ENCODE data around the gene RNF217.

Gene RNF217

DNA sequence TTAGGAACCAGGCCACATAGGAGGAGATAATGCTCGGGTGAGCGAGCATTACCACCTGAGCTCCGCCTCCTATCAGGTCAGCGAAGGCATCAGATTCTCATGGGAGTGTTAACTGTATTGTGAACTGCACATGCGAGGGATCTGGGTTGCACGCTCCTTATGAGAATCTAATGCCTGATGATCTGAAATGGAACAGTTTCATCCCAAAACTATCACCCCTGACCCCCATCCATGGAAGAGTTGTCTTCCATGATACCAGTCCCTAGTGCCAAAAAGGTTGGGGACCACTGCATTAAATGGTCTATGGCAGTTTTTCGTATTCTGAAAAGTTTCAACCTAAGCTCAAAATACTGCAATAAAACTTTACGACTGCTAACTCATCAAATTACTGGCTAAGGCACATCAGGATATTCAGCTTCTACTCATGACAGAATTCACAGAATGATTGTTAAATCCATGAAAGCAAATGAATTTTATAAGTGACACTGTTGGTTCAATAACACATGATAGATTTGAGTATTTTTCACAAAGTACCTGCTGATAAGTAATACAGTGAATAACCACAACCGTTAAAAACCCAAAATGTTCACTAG, 25.9 kb downstream of the RNF217 start:
- DNase-seq (ENCODE audit: low read depth in 1 of 2, low spot score in 1 of 2), result no peak

DNA sequence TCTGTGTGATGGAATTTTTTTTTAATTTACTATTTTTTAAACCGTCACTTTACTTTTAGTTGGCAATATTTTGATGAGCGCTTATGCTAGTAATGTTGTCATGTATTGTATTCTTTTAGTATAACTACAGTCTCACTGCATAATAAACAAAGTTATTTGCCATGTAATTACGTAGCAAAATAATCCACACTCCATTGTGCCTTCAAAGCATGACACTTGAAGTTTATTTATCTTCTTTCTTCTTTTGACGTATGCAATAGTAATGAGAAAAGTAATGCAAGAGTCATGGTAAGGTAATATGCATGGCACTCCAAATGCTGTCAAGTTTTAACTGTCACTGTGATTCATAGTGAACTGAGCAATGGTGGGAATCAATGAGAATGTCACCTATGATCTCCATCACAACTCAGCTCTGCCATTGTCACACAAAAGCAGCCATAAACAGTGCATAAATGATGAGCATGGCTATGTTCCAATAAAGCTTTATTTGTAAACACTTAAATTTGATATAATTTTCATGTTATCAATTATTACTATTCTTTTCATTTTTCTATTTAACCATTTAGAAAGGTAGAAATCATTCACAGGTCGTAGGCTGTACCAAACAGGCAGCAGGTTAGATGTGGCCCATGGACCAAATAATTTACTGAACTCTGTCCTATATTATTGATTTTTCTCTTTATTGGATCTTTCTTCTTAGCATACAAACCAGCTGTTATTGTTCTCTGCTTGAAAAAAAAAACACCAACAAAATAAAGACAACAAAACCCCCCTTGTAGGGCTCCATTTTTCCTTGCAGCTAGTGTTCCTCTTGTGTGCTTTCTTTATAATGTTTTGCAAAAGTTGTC, 27.1 kb downstream of the RNF217 start:
- DNase-seq (ENCODE audit: low read depth in 1 of 2, low spot score in 1 of 2), result no peak

DNA sequence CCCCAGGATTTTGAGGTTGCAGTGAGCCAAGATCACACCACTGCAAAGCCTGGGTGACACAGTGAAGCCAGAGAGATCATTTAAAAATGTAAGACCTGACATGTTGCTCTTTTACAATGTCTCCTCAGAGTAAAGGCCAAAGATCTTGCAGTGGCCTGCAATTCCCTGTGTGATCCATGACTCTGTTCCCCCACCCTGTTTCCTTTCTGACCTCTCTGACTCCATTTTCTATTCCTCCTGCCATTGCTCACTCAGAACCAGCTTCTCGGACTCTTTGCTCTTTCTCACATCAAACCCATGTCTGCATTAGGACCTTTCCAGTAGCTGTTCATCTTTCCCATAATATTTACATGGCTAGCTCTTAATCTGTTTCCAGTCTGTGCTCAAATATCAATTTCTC, 28.8 kb downstream of the RNF217 start:
- DNase-seq (ENCODE audit: low read depth in 1 of 2, low spot score in 1 of 2), result no peak

DNA sequence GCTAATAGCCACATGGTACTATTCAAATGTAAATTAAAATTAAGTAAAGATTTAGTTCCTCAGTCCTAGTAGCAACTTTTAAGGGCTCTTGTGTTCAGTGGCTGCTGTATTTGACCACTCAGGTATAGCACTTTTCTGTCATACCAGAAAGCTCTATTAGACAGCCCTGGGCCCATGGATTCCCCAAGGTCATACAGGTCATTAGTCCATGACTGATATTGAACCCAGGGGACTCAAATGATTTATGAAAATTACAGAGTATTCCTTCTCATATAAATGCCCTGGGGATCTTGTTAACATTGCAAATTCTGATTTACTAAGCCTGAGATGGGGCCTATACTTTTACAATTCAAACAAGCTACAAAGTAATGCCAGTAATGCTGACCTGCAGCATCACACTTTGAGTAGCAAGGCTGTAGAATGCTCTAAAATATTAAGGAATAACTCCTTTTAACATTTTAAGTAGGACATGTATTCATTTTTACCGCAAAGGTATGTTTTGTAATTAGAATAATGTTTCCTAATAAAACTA, 29.6 kb downstream of the RNF217 start:
- DNase-seq (ENCODE audit: low read depth in 1 of 2, low spot score in 1 of 2), result no peak

DNA sequence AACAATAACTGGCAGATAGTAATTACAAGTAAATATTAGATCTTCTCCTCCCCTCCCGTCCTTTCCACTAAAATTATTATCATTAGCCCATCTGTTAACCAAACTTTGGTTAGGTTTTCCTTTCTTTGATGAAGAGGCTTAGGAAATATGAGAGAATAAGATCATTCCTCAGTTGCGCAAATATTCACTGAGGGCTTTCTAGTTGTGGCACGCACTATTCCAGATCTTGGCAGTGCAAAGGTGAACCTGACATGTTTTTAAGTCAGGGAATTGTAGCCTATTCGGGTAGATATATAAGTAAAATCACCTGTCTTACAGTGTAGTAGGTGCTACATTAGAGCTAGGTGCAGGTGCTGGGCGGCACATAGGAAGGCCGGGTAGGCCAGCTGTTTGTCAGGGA, 31.1 kb downstream of the RNF217 start:
- DNase-seq (ENCODE audit: low read depth in 1 of 2, low spot score in 1 of 2), result no peak

DNA sequence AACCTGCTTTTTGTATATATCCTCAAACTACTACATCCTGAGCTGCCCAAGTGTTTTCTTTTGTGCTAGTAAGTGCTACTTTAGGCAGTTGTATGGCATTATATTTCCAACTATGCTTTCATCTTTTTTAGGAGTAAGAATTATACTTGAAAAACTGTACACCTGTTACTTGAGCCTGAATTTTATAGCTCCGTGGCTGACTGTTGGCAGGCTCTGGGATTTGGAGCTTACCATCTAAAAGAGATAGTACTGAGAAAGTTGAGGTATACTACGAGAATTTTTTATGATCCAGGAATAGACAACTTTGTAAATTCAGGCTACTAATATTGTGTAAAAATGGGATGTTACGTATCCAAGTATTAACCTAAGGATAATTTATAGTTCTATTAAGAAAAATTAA, 32.4 kb downstream of the RNF217 start:
- no peak for DNase-seq (ENCODE audit: low read depth in 1 of 2, low spot score in 1 of 2)

DNA sequence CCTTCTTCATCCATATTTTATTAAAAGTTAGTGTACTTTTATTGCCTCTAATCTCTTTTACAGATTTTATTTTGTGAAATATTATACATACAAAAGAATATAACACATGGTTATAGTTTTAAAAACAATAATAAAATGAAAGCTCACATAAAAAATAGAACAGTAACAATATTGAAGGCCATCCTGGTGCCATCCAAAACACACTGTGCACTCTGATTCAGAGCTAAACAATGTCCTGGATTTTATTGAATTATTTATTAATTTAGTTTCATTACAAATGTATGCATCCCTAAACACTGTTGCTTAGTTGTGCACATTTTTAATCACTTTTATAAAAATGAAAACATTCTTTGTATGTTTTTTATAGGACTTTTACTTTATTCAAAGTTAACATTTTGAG, 32.9 kb downstream of the RNF217 start:
- no peak for DNase-seq (ENCODE audit: low read depth in 1 of 2, low spot score in 1 of 2)

DNA sequence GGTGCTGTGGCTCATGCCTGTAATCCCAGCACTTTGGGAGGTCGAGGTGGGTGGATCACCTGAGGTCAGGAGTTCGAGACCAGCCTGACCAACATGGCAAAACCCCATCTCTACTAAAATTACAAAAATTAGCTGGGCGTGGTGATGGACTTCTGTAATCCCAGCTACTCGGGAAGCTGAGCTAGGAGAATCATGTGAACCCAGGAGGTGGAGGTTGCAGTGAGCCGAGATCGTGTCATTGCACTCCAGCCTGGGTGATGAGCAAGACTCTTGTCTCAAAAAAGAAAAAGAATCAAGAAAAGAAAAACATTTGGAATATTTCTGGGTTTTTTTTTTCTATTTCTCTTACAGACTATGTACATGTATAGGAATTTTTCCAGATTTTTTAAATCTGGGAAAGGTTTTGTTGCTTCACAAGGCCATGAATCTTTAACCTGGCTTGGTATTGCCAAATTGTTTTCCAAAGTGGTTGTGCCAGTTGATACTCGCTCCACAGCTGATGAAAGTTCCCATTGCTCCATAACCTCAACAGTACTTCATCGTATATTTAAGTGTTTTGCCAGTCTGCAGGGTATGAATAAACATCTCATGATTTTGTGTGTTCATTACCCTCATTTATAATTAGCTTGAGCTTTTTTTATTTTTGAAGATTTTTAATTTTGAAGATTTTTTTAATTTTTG, 33.5 kb downstream of the RNF217 start:
- no peak for DNase-seq (ENCODE audit: low read depth in 1 of 2, low spot score in 1 of 2)

DNA sequence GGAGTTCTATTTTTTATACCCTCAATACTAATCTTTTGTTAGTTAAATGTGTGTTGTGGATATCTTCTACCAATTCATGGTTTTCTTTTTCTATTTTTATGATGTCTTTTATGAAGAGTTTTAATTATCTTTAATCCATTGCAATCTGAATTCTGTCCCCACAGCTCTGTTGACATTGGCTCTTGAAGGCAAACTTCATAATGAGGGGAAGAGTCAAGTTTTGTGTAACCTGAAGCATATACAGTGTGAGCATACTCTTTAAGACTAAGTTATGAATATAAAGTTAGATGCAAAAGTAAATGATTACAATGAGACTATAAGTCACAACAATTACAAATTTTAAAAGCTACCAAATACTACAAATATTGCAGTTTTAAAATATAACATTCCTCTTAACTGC, 34.2 kb downstream of the RNF217 start:
- DNase-seq (ENCODE audit: low read depth in 1 of 2, low spot score in 1 of 2), result no peak

DNA sequence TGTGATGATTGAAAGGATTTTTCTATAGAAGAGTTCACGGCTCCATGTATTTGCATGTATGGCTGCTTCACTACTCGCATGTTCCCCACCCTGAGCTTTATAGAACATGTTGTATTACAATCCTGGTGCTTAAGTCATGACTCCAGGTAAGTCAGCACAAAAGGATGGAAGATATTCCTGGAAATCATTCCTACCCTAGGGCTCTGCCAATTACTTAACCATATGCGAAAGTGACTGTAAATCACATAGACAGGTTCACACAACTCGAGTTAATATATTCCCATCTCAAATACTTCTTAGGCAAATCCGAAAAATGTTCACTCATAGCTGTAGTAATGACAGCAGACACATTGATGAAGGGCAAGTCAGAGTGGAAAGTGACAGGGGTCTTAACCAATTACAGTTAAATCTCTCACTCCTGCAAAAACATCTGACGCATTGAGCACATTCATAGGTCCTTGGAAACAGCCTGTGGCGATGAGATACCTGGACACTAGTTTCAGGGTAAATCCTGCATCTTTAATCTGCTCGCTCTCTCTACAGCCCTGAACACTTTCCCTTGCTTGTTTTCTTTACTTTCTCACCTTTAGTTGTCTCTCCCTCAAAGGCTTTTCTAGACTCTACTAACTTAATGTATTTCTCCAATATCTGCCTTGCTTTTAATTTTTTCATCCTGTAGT, 35.1 kb downstream of the RNF217 start:
- DNase-seq (ENCODE audit: low read depth in 1 of 2, low spot score in 1 of 2), result no peak

DNA sequence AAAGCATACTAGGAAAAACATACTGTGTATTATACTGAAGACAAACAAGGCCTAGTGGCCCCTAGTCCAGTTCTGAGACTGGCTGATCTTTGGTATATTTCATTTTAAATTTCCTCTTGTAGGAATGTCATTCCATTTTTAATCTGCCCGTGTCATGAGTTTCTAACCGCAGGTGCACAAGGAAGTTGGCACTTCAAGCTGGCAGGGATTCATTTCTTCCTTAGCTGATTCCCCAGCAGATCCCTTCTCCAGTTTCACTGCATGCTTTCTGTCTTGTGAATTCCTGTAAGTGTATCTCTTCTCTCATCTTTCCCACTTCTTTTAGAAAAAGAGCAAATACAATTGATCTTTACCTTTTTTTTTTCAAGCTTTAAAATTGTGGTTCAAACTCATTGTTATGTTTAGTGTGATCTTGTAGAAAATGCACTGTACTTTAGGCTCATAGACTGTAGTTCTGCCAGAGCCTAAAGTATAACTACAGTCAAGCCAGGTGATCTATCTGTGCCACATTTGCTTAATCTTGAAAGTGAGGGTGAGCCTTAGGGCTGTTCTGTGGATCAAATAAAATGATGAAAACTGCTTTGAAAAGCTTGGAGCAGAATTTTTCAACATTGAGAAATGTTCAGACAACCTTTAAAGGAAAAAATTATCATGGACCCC, 37.0 kb downstream of the RNF217 start:
- no peak for DNase-seq (ENCODE audit: low read depth in 1 of 2, low spot score in 1 of 2)

DNA sequence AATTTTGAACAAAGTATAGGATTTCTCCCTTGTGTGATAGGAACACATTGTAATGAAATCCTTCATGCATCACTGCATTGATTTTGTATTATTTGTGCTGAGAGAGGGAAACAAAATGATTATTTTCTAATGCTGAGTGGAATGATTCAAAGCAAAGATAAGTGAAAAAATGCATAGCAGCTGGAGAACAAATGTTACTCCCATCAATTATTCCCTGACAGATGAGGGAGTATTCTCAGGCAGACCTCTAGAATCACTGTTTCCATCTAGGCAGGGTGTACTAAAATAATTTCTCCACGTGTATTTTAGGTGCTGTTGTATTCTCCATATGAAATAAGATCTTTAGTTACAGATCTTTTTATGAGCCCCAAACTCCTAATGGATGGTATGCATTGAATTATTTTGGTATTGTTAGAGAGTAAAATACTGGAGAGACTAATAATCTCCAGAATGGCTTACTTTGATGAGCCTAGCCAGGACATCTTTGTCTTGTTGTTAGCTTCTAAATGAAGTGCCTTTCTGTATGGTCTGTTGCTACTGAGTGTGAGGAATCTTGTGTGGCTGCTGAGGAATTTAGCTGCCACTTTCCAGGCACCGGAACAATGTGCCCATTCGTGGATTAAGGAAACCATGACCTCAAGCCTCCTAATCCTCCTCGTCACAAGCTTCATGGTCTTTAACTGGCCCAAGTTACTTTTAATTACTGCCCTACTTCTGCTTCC, 39.6 kb downstream of the RNF217 start:
- no peak for DNase-seq (ENCODE audit: low read depth in 1 of 2, low spot score in 1 of 2)

DNA sequence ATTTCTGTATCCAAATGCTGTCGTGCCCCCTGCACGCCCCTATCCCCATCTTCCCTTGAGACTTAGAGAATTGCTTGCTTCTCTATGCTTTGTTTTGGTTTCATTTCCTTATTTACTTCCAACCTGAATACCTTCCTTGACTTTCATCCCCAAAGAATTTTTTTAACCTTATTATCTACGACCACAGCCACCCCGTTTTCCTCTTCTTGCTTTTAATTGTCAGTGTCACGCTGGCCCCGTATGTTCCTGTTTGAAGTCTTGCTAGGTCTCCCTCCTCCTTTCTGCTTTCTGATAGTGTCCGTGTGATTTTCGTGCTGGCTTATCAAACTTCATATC, 40.1 kb downstream of the RNF217 start:
- no peak for DNase-seq (ENCODE audit: low read depth in 1 of 2, low spot score in 1 of 2)

DNA sequence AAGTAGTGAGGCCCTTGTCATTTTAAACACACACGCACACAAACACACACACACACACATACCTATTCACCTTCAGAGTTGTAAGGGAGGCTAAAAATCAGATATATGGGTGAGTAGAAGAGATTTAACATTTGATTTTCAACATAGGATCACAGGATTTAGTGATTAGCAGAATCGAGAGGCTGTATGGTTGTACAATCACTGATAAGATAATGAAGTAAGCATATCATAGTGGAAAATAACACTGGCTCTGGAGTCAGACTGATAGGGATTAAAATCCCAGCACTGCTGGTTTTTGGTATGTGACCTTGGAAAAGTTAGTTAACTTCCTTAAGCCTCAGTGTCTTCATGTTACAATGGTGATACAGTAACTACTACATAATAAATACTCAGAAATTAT, 40.8 kb downstream of the RNF217 start:
- DNase-seq (ENCODE audit: low read depth in 1 of 2, low spot score in 1 of 2), result no peak

DNA sequence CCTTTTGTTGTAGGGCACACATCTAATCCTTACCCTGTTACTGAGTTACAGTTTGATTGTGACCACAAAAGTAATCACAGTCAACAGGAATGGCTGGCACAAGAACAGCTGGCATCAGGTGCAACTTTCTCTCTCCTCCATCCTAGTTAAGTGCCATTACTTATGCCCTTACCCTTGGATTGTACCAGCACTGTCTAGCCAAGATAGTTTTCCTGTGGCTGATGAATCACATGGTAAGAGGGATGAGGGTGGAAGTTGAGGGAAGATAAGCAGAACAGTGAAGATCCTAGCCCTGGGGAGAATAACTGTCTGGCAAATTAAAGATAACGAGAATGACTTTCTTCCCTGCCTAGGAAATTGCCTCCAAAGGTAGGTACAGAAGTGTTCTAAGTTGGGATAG, 42.0 kb downstream of the RNF217 start:
- no peak for DNase-seq (ENCODE audit: low read depth in 1 of 2, low spot score in 1 of 2)

DNA sequence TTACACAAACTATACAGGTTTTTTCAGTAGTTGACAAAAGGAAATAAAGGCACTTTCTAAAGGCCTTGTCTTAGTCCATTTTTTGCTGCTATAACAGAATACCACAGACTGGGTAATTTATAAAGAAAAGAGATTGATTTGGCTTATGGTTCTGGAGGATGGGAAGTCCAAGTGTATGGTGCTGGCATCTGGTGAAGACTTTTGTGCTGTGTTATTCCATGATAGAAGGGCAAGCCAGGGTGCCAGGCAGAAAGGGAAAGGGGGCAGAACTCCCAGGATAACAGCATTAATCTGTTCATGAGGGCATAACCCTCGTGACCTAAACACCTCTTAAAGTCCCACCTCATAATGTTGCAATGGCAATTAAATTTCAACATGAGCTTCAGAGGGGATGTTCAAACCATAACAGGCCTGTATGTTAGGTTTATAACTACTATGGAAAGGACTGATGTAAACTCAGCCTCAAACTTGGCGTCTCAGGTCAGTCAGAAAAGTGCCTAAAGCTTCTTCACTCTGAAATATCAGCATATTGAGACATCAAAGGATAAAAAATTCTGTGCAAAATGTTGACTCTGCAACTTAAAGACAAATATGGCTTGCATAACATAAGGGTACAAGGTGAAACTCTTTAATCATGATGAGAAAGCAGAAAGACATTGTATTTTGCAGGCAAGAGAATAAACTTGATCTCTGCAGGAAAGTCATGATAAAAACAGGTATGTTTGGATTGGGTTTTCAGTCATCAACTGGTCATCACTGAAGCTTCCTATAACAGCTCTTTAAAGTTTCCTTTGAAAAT, 42.8 kb downstream of the RNF217 start:
- no peak for DNase-seq (ENCODE audit: low read depth in 1 of 2, low spot score in 1 of 2)

DNA sequence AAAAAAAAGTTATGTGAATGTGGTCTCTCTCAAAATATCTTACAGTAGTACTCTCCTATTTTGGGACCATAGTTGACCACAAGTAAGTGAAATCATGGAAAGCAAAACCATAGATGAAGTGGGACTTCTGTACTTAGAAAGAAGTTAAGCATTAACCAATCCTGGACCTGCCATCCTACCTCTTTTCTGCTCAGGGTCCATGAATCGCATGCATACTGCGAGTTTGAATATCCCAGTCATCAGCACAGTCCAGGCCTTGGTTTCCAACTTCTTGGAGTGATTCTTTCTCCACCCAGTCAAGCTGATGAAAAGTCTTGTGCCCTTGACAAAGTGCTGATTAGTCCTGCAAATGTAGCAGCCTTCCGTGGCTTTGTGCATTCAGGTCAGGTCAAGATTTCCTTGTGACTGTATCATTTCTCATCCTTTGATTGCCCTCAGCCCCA, 46.0 kb downstream of the RNF217 start:
- no peak for DNase-seq (ENCODE audit: low read depth in 1 of 2, low spot score in 1 of 2)

DNA sequence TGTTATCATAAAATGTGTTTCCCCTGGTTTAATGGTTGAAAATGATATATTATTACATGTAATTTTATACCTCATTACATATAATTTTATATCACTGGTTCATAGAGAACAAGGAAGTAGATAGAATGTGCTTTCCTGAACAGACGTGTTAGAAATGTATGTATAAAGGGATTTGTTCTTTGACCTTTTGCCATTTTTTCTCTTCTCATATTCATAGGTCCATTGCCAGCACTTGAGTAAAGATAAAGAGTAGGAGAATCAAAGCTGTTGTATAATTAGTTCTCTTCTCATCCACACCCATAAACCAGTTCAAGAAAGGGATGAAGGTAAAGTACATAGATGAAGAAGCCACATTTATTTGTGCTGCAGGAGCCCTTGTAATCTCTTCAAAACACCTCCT, 46.7 kb downstream of the RNF217 start:
- DNase-seq (ENCODE audit: low read depth in 1 of 2, low spot score in 1 of 2), result no peak

DNA sequence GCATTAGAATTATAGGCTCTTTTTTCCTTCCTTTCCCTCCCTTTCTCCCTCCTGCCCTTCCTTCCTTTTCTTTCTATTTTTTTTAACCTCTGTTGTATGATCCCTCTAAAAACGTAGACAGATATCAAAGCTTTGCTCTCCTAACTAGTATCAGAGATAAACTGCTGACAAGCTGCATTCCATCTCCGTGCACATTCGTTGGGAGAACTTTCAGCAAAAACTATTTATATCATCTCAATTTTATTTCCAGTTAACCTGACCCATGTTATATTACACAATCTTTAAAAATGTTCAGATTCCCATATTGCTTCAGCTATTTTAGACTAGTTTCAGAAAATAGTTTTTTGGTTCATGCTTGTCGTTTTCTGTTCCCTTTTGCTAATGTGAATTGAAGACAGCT, 47.3 kb downstream of the RNF217 start:
- no peak for DNase-seq (ENCODE audit: low read depth in 1 of 2, low spot score in 1 of 2)

Data from activated T-helper 1 cell treated with anti-CD3 and anti-CD28 coated beads, Interleukin-2, amount 50 U/mL, for 16 hours (primary cell).